Duodenal mucosa (tissue), 2 donors: ENCODE results near the gene SORBS2.

Experiments
- H3K27ac ChIP-seq: one replicate; pipeline ENCODE4 v1.7.0; 2013; ENCODE audit warnings: low read depth, low read length
- H3K27me3 ChIP-seq, 2 donors: one replicate each; pipeline ENCODE4 v1.7.0; 2013; ENCODE audit warnings: low read length in 2 of 2, control low read depth in 1 of 2; ENCODE audit not compliant: insufficient read depth in 2 of 2, control insufficient read depth in 1 of 2
- H3K36me3 ChIP-seq, 2 donors: one replicate each; pipeline ENCODE4 v1.7.0; 2013; ENCODE audit warnings: low read length in 2 of 2, control low read depth in 1 of 2; ENCODE audit not compliant: insufficient read depth in 2 of 2, control insufficient read depth in 1 of 2
- H3K4me1 ChIP-seq, 2 donors: one replicate each; pipeline ENCODE4 v1.7.0; 2013; ENCODE audit warnings: low read length in 2 of 2, control low read depth in 1 of 2; ENCODE audit not compliant: insufficient read depth in 2 of 2, control insufficient read depth in 1 of 2
- H3K4me3 ChIP-seq, 2 donors: one replicate each; pipeline ENCODE4 v1.7.0; 2013; ENCODE audit warnings: low read length in 2 of 2, low read depth in 1 of 2
- H3K9ac ChIP-seq, 2 donors: one replicate each; pipeline ENCODE4 v1.7.0; 2013; ENCODE audit warnings: low read length in 2 of 2, low read depth in 1 of 2
- H3K9me3 ChIP-seq, 2 donors: one replicate each; pipeline ENCODE4 v1.7.0; 2013; ENCODE audit warnings: low read length in 2 of 2, control low read depth in 1 of 2; ENCODE audit not compliant: control insufficient read depth in 1 of 2

Gene SORBS2

DNA sequence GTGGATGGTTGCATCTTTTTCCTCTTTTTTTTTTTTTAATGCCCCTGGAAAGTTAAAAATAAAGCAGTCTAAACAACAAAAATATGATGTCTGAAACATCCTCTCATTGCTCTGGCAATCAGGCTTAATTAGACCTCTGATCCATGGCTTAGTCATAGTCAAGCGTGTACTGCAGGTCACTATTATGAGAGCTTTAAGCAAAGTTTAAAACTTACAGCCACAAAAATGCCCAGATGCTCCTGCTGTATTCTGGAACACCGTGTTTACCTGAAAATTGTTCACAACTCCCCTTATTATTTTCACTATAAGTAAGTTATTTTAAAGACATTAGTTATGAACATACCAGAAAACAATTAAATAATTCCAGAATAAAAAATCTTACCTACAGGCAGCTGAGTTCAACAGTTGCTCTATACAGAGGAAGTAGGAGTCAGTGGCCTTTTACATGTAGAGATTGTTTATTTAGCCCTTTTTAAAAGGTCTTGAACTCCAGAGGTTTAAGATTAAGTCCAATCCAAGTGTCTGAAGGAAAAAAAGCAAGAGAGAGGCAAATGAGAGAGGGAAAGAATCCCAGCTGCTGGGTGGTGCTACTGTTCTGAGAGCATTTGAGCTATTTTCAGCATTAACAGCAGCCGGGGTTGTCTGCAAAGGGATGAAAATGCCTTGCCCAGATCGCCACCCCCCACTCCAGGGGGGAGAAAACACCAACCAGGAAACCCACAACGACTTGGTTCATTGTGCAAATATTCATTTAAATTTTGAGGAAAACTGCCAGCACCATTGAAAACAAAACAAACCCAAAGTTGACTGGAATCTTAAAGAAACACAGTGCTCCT is 36.9 kb downstream of the SORBS2 start:
- no peak overlapping the region for H3K27ac ChIP-seq

GRCh38 chr4:185774131-185774653 is 37.8 kb downstream of the SORBS2 start:
- H3K4me3 ChIP-seq: peak overlapping the region; percentile 50 to 53
- peak overlapping the region in 1 of 2 donors; percentile 58 for H3K9ac ChIP-seq
- no peaks in the 10 kb centered on the region for H3K27me3 ChIP-seq
- no peaks in the 10 kb centered on the region for H3K9me3 ChIP-seq
- H3K27ac ChIP-seq: peak overlapping the region; percentile 31
- H3K4me1 ChIP-seq: peaks cover 17 to 20% of the 10 kb centered on the region in 2 donors
- H3K36me3 ChIP-seq: no peaks in the 10 kb centered on the region

More for the DNA sequence above, 36.9 kb downstream of the SORBS2 start:
- no peaks in the 10 kb centered on the region for H3K36me3 ChIP-seq
- H3K4me1 ChIP-seq: peaks cover 17 to 20% of the 10 kb centered on the region in 2 donors
- peak overlapping the region; percentile 0 to 53 for H3K4me3 ChIP-seq
- H3K27me3 ChIP-seq: no peaks in the 10 kb centered on the region
- peak overlapping the region in 1 of 2 donors; percentile 15 for H3K9ac ChIP-seq
- no peaks in the 10 kb centered on the region for H3K9me3 ChIP-seq

DNA sequence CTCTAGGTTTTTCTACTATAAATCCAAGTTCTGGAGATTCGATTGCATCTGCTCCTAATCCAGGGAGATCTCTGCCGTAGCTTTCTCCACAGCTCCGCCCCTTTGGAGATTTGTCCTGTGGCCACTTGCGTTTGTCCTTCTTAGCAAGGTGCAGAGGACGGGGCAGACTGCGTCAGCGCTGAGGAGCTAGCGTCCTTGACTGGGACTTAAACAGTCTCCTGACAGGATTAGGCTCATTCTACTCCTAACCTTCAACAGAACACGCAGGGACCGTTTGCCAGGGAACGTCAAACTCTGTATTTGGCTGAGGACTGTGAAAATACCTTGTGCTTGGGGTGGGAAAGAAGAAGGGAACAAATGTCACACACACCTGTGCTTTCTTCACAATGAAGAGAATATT is 38.6 kb downstream of the SORBS2 start:
- Histone ChIP-seq H3K27ac (peak overlapping the region; percentile 31), H3K36me3 (no peaks in the 10 kb centered on the region), H3K4me3 (peak overlapping the region; percentile 53 to 56), H3K9me3 (no peaks in the 10 kb centered on the region), H3K9ac (peak overlapping the region in 1 of 2 donors; percentile 58), H3K4me1 (peaks cover 17 to 20% of the 10 kb centered on the region in 2 donors), H3K27me3 (no peaks in the 10 kb centered on the region)

DNA sequence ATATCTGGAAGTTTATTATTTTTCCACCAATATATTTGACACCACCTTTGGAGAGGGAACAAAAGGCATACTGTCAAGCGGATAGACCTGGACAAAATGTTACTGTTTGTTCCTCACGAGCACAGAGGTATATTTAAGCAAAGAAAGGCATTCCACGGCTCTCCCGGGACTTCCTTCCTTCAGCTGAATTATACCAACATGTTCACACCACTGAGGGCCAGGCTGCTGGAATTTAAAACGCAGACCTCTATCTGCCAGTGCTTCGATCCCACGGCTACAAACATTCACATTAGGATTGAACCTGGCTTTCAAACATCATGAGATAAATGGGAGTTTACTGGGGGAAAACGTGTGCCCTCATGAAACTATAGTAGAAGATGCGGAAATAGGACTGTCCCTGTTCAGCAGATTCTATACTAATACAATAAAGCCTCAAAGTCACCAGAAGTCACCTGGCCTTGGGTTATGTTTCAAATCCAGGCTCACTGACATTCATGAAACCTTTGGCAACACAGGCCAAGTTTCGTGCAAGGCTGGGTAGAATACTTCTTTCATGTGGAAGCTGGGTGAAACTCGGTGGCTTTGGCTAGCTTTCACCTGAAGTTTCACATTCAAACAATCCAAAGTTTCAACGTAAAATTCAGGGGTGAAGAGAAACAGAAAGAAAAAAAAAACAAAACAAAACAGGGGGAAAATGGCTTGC is 39.5 kb downstream of the SORBS2 start:
- peak overlapping the region in 1 of 2 donors; percentile 56 for H3K4me3 ChIP-seq
- peak overlapping the region; percentile 22 for H3K27ac ChIP-seq
- H3K36me3 ChIP-seq: no peaks in the 10 kb centered on the region
- no peaks in the 10 kb centered on the region for H3K9me3 ChIP-seq
- H3K9ac ChIP-seq: no peak overlapping the region
- H3K4me1 ChIP-seq: peaks cover 17 to 20% of the 10 kb centered on the region in 2 donors
- H3K27me3 ChIP-seq: no peaks in the 10 kb centered on the region

GRCh38 chr4:185771711-185772390 is 40.1 kb downstream of the SORBS2 start:
- Histone ChIP-seq H3K9me3 (no peaks in the 10 kb centered on the region), H3K4me3 (no peak overlapping the region), H3K4me1 (peaks cover 17 to 20% of the 10 kb centered on the region in 2 donors), H3K9ac (no peak overlapping the region), H3K36me3 (no peaks in the 10 kb centered on the region), H3K27ac (no peak overlapping the region), H3K27me3 (no peaks in the 10 kb centered on the region)

GRCh38 chr4:185767528-185767927 is 44.5 kb downstream of the SORBS2 start:
- no peaks in the 10 kb centered on the region for H3K9me3 ChIP-seq
- H3K9ac ChIP-seq: no peak overlapping the region
- H3K36me3 ChIP-seq: no peaks in the 10 kb centered on the region
- no peaks in the 10 kb centered on the region for H3K27me3 ChIP-seq
- H3K4me3 ChIP-seq: no peak overlapping the region
- no peaks in the 10 kb centered on the region for H3K4me1 ChIP-seq
- H3K27ac ChIP-seq: no peak overlapping the region

DNA sequence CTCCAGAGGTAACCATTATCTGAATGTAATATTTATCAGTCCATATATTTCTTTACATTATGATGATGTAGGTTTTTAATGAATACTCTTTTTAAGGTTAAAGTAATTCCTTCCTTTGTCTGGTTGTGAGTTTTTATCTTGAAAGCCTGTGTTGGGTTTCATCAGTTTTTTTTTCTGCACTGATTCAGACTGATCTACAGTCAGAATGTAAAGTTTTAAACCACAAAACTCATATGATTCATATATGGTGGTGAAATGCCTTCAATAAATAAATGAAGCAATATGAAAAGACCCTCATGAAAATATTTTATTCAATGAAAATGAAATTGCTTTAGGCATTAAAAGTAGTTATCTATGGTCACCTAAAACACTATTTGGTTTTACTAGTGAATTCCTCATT is 47.1 kb downstream of the SORBS2 start:
- peaks cover 0 to 7% of the 10 kb centered on the region in 2 donors for H3K4me1 ChIP-seq

DNA sequence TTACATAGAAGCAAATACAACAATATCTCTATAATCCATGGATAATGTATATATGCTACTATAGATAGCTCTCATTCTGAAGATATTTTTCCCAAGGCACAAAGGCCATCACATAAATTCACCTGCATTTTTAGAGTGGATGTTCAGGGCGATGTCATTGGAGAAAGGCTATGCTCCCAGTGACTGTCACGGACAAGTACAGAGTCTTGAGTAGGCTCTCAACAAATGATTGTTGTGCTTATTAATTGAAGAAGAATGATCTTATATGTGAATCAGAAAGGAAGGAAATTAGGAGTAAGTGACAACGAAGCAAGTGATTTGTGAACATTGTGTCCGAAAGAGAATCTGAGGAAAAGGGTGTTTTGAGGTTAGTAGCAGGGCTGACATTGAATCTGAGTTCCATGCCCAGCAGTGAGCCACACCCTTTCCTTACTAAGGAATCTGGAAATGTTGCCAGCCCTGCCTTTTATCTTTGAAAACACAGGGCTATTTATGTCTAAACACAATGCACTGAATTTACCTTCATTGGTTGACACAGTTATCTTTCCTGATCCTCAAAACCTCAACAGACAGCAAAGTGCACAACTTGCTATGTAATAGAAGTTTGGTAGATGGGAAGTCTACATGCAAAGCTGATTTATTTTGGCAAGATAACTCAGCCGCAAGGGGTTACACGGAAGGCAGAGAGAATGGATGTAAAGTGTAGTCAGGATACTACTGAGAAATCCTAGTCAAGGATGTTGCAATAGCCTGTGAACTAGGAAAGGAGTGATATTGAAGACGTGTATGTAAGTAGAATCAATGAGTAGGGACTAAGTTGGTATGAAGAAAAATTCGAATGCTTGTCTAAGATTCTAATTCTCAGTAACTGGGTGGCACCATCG is 50.4 kb downstream of the SORBS2 start:
- H3K9ac ChIP-seq: no peak overlapping the region
- H3K27me3 ChIP-seq: no peaks in the 10 kb centered on the region
- H3K9me3 ChIP-seq: no peaks in the 10 kb centered on the region
- peaks cover 0 to 7% of the 10 kb centered on the region in 2 donors for H3K4me1 ChIP-seq
- H3K36me3 ChIP-seq: no peaks in the 10 kb centered on the region
- no peak overlapping the region for H3K27ac ChIP-seq
- no peak overlapping the region for H3K4me3 ChIP-seq

More for the DNA sequence above, 47.1 kb downstream of the SORBS2 start:
- Histone ChIP-seq H3K9me3 (no peaks in the 10 kb centered on the region), H3K9ac (no peak overlapping the region), H3K27ac (no peak overlapping the region), H3K4me3 (no peak overlapping the region), H3K36me3 (no peaks in the 10 kb centered on the region), H3K27me3 (no peaks in the 10 kb centered on the region)

DNA sequence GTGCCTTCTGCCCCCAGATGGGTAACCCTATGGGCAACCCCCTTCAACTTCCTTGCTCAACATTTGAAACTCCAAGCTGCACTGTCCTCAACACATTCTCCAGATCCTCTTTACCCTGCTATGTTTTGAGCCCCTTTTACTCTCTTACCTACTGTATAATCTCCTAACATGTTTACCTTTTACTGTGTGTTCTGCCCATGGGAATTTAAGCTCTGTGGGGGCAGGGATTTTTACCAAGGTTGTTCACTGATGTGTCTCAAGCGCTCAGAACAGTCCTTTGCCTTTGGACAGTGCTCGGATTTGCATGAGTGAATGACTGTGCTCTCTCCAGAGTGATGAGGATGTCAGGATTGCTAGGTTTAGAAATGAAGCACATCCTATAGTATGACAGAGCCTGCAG is 53.2 kb downstream of the SORBS2 start:
- Histone ChIP-seq H3K4me1 (peaks cover 0 to 20% of the 10 kb centered on the region in 2 donors), H3K36me3 (no peaks in the 10 kb centered on the region), H3K9ac (no peak overlapping the region), H3K4me3 (no peak overlapping the region), H3K27me3 (no peaks in the 10 kb centered on the region), H3K27ac (no peak overlapping the region), H3K9me3 (no peaks in the 10 kb centered on the region)
